M059J (cell line): Measurements from ENCODE around the gene GALNT17. TPM values are rescaled to one million over a fixed set of nuclear protein-coding genes. Genes with fewer than 3 reads are reported as not detected.
"Not testable (repeated sequence)": the region's sequence is repeated elsewhere in the genome, so short reads cannot be mapped to it uniquely, and the experiment has no call there.

Source experiments
- DNase-seq: peaks from one replicate; pipeline ENCODE4 v3.0.0-alpha.2; 2012; ENCODE audit warnings: low read depth
- total RNA-seq: library from RNA; depleted of rRNA; stranded (reverse); fragments of >200 nt; shearing (Covaris generic); gene quantifications from 2 replicates; pipeline ENCODE4 v1.2.3, GENCODE V29; 2014

GALNT17 gene
- total RNA-seq, 1 experiment from 2014 or later = not detected

DNA sequence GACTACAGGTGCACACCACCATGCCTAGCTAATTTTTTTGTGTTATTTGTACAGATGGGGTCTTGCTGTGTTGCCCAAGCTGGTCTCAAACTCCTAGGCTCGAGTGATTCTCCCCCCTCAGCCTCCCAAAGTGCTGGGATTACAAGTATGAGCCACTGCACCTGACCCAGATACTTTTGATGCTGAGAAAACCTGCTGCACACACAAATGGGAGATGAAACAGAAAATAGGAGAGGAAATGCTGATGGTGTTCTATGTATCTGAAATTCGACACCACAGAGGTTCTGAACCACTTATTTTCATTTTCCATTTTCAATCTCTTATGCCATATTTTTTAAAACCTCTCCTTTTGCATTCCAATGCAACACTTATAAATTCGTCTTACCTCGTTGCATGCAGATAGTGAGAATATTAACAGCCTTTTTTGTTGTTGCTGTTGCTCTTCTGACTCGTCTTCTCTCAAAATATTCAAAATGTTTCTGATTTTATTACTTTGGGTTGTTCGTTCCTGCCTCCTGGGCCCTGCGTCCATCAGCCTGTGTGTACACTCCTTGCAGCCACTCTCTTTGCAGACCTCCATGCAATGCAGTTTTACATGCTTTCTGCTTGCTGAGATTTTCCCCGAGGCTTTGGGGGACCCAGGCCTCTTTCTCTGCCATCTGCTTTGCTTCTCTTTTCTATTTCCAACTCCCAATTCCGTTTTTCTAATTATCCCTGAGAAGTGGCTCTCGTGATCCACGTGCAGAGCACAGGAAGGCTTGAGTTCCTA is 556.1 kb downstream of the GALNT17 start:
- no peak for DNase-seq

DNA sequence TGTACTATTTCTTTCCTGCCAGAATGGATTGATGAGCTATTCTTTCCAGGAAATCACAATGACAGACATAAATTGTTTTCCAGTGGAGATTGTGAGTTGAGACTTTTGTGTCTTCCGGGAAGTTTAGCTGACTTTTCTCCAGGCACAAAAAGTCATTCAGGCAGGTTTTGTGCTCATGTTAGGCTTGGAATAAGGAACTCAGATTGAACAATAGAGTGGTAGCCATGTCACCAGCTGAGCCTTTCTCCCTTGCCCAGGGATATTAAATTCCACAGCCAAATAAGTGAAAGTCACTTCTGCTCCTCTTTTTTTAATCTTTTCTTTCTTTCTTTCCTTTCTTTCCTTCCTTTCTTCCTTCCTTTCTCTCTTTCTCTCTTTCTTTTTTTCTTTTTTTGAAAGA is 559.6 kb downstream of the GALNT17 start:
- DNase-seq = no peak

DNA sequence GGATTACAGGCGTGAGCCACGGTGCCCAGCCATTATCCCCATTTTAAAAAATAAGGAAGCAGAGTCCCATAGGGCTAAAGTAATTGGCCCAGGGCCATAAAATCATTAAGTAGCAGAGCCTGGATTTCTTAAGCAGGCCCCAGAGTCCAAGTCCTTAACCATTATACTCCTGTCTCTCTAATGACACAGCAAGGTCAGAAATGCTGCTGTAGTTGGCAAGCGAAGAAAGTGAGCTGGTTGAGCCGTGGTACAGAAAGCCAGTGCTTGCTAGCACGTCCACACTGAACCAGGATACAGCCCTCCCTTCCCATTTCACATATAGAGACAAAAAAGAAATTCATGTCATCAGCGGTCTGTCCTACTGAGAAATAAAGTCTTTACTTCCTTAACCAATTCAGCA is 562.7 kb downstream of the GALNT17 start:
- no peak for DNase-seq

DNA sequence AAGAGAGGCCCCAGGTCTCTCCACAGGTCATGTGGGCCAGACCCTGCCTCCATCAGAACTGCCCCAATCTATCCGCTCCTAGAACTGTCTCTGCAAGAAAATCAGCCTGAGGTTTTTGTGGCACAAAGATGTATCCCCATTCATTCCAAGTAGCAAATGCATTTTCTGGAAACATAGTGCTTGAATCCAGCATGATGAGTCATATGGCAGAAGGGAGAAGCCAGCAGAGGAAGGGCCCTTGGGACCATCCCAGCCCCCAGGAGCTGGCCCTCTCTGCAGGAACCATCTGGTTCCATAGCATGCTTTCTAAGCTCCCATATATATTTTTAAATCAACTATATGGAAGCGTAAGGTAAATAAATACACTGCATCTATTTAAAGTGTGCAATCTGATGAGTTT is 563.2 kb downstream of the GALNT17 start:
- DNase-seq = no peak

DNA sequence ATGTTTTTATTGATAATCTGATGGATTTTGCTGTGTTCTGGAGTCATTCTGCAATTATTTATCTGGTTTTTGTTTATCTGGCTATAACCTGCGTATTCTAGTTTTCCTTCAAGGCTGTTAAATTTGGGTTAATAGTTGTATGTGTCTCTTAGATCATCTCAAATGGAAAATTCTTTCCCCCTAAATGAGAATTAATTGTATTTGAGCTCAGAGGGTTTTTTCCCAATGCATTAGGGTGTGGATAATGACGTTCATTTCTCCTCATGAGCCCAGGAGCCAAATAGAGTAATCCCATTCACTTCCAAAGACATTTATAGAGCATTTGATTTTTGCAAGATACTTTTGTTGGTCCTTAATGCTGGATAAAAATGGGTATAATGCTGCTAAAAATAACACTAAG is 564.6 kb downstream of the GALNT17 start:
- DNase-seq = no peak

DNA sequence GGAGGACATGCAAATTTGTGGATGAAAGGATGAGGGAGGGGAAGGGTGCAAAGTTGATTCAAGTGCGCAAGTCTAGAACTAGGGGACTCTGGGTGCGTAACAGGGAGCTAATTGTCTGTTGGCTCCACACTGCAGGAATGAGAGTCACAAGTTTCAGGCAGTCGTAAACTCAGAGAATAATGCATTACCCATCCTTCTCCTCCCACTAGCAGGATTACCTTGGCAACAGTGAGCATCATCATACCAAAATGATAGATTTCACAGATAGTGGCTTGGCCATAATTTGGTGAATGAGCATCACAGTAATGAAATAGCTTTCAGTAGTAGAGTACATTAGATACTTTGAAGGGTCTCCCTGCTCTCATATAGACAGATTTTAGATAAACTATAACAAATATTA is 565.5 kb downstream of the GALNT17 start:
- DNase-seq = no peak

DNA sequence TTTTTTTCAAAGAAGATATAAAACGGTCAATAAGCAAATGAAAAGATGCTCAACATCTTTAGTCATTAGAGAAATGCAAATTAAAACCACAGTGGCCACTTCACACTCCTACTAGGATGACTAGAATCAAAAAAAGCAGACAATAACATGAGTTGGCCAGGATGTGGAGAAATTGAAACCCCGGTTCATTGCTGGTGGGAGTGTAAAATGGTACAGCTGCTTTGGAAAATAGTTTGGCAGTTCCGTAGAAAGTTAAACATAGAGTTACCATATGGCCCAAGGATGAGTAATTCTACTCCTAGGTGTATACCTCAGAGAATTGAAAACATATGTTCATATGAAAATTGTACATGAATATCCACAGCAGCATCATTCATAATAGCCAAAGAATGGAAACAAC is 573.3 kb downstream of the GALNT17 start:
- DNase-seq = no peak

DNA sequence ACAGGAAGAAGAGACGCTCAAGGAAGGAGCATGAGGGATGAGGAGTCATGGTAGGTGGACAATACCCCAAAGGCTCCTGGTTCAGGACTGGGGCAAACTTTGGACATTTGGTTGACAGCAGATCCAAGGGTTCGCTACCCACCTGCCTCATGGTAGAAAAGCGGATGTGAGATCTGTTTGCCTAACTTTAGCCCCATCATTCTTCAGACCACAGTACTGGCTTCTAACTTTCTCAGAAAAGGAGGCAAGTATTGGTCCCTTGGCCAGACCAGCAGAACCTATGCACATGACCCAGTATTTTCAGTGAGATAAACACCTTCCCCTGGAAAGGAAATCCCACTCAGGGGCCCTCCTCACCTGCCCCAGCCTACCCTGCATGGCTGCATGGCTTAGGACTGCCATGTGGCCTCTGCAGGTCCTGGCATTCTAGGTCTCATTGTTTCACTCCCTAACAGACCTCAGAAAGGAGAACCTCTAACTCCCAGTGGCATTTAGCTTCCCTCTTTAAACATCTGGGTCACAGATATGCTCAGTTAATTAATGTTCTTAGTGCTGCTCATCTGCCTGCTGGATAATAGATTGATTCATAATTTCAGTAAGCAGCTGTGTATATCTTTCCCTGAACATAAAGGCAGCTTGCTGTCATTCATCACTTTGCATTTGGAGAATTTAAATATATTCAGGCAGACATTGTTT is 574.1 kb downstream of the GALNT17 start:
- no peak for DNase-seq

DNA sequence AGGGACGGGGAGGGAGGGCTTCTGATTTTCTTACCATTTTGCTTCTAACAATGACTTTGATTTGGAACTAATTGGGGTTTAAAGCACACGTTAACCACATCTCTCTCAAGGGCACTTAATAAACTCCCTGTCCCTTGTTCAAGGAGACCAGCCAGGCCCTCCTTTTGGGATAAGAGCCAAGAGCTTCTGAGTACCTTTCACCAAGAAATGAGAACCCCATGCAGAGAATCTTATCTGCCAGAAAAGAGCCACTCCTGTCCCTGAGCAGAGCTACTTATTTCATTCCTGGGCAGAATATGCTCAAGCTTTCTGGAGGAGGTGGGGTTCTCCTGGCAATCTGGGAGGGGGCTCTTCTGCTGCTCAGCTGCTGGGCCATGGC is 574.6 kb downstream of the GALNT17 start:
- DNase-seq = no peak

DNA sequence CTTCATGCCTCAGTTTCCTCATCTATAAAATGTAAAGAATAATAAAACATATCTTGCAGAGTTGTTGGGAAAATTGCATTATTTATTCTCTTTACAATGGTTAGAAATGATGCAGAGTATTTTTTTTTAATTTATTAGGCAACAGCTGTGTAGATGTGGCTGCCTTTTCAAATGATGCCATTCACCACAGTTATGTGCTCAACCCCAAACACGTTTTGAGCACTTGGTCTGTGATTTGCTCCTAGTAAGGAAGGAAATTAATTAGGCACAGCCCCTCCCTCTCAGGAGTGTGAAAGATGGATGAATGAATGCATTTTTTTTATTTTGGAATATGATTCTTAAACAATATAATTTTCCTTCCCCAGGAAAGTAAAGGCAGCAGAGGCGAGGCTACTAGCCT is 575.1 kb downstream of the GALNT17 start:
- DNase-seq = no peak

DNA sequence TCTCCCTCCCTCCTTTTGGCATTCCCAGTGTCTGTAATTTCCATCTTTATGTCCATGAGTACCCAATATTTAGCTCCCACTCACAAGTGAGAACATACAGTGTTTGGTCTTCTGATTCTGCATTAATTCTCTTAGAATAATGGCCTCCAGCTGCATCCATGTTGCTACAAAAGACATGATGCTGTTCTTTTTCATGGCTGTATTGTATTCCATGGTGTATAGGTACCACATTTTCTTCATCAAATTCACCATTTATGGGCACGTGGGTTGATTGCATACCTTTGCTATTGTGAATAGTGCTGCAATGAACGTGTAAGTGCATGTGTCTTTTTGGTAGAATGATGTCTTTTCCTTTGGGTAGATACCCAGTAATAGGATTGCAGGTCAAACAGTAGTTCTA is 576.8 kb downstream of the GALNT17 start:
- no peak for DNase-seq

DNA sequence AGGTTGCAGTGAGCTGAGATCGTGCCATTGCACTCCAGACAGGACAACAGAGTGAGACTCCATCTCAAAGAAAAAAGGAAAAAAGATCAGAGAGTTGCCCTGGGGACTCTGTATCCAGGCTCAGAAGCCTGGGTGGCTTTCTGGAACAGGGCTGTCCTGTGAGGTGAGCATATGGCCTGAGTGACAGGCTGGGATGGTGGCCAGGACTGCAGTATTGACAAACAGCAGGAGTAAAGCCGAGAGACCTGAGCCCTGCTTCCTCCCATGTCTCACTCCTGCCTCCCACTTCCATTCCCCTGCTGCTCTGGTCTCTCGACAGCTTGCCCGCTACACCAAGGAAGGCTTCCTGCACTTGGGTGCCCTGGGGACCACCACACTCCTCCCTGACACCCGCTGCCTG is 578.5 kb downstream of the GALNT17 start:
- DNase-seq = no peak

DNA sequence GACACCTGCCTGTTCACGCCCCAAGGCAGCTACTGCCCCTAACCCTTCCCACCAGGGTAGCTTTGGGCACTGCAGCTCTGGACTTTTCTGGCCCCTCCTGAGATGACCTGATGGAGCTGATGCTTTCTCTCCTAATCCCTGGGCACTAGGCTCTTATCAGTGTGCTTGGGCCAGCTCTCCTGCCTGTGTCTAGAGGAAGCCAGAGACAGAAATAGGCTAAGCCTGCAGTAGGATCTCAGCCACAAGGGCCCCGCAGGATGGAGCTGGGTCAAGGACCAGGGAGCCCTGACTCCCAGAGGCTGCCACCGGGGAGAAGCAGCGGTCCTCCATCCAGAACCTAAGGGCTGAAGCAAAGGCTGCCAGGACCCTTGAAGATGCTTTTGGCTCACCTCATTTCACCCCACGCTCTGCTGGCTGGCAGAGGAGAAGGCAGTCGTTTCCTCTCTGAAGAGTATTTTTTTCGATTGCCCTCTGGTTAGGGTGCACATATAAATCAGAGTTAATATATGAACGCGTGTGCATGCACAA is 580.8 kb downstream of the GALNT17 start:
- no peak for DNase-seq

DNA sequence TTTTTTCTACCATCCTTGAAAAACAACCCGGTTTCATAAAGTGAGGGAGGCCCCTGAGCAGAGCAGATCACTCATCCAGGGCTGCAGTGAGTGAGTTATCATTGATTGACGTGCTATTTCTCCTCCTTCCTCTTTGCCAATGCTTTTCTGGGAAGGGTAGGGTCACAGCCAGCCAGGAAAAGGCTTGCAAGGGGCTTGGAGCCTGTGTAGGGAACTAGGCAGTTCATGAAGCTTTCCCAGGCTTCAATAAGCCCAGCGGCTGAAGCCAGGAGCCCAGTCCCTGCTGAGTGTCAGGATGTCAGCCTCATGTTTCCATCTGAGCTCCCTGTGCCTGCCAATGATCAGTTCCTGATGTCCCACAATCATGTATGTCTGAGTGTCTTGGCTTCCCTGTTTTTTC is 584.7 kb downstream of the GALNT17 start:
- no peak for DNase-seq

DNA sequence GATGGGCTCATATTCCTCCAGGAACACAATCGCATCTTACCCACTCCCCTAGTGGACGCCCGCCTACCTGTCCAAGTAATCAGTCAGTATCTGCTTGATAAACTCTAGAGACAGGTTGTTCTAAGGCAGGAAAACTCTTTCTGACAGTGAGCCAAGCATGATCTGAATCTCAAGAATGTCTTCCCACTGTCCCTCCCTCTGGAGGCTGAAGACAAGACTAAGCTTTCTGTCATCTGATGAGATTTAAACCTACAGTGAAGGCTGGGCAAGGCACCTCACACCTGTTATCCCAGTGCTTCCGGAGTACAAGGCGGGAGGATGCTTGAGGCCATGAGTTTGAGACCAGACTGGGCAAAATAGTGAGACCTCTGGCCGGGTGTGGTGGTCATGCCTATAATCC is 586.6 kb downstream of the GALNT17 start:
- no peak for DNase-seq

DNA sequence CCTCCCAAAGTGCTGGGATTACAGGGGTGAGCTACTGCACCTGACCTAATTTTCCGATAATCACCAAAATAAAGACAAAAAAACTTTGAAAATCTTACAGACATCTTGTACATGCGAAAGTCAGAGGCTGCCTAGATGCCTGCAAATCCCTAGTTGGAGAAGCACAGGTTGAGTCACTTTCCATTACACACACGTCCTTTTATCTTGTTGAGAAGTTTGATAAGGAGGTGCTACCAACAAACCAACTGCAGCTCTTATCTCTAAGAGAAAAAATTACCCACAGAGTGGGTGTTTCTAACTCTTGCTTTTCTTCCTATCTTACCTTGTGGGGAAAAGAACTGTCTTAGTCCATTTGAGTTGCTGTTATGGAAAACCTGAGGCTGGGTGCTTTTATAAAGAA is 589.8 kb downstream of the GALNT17 start:
- DNase-seq = no peak

DNA sequence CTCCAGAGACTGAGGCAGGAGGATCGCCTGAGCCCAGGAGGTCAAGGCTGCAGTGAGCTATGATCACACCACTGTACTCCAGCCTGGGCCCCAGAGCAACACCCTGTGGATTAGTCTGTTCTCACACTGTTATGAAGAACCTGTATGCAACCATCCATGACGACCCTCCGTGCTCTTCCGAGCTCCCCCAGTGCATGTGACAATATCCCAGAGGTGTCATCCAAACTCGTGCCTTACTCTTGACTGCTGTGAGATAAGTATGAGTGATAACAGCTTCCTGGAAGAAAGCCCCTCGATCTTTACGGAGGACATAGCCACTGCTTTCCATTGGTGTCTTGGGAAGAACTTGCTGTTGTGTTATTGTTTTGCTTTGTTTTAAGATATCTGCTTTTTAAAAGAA is 591.9 kb downstream of the GALNT17 start:
- DNase-seq = no peak

DNA sequence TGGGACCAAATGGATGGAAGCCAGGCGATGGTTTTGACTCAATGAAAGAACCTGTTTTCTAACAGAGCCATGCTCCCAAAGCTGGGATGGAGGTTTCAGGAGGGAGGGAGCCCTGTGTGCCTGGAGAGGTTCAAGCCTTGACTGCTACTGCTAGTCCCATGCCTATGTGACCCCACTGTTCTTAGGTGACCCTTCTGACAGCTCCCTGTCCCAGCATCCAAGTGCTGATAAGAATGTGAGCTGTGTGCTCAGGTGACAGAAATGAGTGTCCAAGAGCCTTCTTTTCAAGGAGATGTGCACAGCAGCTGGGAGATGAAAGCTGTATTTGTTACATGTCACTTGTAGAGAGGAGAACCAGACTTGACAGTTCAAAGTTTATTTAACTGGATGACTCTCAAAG is 595.4 kb downstream of the GALNT17 start:
- no peak for DNase-seq

DNA sequence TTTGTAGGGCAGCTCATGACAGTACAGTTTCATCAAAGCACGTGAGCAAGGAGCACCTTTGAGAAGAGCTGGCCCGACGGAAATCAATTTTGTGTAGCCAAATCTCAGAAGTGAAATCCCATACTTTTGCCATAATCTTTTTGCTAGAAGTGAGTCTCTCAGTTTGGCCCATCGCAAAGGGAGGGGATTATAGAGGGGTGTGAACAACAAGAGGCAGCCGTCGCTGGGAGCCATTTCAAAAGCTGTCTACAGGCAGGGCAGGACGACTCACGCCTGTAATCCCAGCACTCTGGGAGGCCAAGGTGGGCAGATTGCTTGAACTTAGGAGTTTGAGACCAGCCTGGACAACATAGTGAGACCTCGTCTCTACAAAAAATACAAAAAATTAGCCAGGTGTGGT is 599.8 kb downstream of the GALNT17 start:
- DNase-seq = no peak

DNA sequence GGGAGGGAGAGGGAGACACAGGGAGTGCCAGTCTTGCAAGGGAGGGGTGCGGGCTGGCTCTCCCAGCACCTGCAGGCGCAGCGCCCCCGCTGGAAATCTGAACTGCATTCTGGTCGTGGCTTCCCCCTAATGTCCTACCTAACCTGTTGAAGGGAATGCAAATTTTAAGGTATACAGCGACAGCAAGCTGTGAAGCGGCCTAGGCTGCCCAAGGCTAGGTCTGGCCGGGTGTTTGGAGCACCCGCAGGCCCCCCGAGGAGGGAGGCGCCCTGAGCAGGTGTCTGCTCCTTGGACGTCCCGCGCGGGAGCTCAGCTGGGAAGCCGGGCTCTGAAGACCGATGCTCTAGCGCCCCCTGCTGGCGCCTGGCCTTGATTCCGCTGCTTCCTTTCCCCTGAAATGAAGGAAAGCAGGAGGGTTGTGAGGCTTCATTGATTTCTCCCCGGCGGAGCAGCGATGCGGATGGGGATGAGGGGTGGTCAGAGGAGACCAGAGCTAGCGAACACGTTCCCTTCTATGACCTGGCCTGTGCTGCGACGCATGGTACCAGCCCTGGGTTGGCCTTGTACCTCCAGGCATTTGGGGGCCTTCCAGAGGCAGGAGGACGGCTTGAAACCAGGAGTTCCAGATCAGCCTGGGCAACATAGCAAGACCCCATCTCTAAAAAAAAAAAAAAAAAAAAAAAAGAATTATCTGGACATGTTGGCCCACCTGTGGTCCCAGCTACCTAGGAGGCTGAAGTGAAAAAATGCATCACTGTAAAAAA is 601.3 kb downstream of the GALNT17 start:
- DNase-seq = peak; percentile 62

DNA sequence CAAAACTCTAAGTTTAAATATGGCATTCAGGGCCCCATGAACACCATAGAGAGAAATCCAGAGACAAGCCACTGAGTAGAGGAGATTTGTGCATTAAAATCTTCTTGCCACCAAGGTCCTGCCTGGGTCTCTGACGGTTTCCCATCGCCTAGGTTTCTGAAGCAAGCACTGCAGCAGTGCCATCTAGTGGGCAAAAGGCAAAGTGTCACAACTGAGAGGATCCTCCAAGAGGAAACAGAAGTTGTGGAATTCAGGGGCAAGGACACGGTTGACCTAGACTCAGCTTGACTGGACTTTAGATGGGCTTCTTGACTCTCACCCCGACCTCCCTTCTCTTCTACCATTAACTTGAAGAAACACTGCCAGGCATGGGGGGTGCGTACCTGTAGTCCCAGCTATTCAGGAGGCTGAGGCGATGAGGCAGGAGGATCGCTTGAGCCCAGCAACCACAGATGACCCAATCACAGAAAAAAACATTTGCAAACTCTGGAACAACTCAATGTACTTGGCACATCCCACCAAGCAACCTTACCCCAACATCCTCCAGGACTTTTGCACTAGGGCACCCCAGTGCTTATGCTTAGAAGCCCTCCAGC is 604.1 kb downstream of the GALNT17 start:
- DNase-seq = peak; percentile 64

DNA sequence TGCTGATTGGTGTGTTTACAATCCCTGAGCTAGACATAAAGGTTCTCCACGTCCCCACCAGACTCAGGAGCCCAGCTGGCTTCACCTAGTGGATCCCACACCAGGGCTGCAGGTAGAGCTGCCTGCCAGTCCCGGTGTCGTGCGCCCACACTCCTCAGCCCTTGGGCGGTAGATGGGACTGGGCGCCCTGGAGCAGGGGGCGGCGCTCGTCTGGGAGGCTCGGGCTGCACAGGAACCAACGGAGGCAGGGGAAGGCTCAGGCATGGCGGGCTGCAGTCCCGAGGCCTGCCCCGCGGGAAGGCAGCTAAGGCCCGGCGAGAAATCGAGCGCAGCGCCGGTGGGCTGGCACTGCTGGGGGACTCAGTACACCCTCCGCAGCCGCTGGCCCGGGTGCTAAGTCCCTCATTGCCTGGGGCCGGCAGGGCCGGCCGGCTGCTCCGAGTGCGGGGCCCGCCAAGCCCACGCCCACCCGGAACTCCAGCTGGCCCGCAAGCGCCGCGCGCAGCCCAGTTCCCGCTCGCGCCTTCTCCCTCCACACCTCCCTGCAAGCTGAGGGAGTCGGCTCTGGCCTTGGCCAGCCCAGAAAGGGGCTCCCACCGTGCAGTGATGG is 606.1 kb downstream of the GALNT17 start:
- not testable (repeated sequence) for DNase-seq
